GM19324 (cell line): Measurements from ENCODE around the gene TLCD3B.

ENCODE experiments used
- ATAC-seq: cut with Tn5 transposase; IDR thresholded peaks from one replicate; pipeline ENCODE4 v1.9.1; 2021; ENCODE audit warnings: mild to moderate bottlenecking, moderate library complexity; ENCODE audit not compliant: unreplicated experiment, low FRiP score

The TLCD3B gene

GRCh38 chr16:29975134-29975538 is 55.9 kb downstream of the TLCD3B start:
- ATAC-seq: no peak
